WI38 (cell line): ENCODE data around the gene SLC9A8.

Experiments
- H3K4me3 ChIP-seq: 2 replicates; pipeline ENCODE4 v1.5.1; 2011; ENCODE audit warnings: low read depth, mild to moderate bottlenecking, control low read depth, low read length
- TF ChIP-seq, protein P1 (sequence below): IDR thresholded peaks from 2 replicates; pipeline ENCODE4 v1.5.1; 2012; ENCODE audit warnings: low read depth, mild to moderate bottlenecking, control low read depth, low read length

SLC9A8 gene

DNA sequence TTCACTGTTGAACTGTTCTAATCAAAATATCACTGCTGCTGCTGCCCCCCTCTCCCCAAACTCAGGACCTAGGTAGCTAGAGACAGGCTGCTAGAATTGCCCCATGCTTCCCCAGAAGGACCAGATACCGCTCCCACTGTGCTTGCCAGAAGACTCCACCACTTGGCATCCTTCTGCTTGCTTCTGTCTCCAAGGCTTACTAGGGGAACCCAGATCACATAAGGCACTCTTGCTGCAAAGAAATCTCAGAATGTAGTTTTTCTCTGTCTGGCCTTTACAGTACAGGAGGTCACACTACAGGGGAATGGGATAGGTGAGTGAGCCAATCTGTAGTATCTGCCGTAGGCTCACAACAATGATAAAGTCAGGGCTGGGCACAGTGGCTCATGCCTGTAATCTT is 21.5 kb upstream of the SLC9A8 start:
- TF ChIP-seq, protein P1, sequence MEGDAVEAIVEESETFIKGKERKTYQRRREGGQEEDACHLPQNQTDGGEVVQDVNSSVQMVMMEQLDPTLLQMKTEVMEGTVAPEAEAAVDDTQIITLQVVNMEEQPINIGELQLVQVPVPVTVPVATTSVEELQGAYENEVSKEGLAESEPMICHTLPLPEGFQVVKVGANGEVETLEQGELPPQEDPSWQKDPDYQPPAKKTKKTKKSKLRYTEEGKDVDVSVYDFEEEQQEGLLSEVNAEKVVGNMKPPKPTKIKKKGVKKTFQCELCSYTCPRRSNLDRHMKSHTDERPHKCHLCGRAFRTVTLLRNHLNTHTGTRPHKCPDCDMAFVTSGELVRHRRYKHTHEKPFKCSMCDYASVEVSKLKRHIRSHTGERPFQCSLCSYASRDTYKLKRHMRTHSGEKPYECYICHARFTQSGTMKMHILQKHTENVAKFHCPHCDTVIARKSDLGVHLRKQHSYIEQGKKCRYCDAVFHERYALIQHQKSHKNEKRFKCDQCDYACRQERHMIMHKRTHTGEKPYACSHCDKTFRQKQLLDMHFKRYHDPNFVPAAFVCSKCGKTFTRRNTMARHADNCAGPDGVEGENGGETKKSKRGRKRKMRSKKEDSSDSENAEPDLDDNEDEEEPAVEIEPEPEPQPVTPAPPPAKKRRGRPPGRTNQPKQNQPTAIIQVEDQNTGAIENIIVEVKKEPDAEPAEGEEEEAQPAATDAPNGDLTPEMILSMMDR: no peak
- H3K4me3 ChIP-seq: no peak overlapping the region

DNA sequence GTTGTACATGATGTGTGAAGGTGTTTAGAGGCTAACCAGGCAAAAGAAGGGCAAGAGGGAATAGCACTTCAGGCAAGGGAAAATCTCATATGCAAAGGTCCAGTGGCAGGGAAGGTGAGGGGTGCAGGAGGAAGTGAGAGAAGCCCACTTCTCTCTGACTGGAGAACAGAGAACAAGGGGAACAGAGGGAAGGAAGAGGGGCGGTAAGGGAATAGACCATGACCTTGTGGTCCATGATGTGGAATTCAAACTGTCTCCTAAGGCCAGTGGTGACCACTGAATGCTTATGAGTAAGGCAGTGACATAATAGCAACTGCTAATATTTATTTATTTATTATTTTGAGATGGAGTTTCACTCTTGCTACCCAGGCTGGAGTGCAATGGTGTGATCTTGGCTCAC is 20.6 kb upstream of the SLC9A8 start:
- TF ChIP-seq, protein P1: no peak

DNA sequence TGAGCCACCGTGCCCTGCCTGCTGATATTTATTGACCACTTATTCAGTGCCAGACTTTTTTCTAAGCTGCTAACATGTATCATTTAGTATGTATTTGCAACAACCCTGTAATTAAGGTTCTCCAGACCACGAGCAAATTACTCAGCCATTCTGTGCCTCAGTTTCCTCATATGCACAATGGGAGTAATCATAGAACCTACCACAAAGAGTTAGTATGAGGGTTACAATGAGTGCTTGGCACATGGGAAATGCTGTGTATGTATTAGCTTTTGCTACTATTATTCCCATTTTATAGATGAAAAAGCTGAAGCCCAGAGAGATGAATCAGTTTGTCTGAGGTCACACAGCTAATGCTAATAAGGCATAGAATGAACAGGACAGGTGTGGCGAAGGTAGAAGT is 20.0 kb upstream of the SLC9A8 start:
- TF ChIP-seq, protein P1: no peak
- H3K4me3 ChIP-seq: no peak overlapping the region

More for the DNA sequence above, 20.6 kb upstream of the SLC9A8 start:
- H3K4me3 ChIP-seq: no peak overlapping the region

DNA sequence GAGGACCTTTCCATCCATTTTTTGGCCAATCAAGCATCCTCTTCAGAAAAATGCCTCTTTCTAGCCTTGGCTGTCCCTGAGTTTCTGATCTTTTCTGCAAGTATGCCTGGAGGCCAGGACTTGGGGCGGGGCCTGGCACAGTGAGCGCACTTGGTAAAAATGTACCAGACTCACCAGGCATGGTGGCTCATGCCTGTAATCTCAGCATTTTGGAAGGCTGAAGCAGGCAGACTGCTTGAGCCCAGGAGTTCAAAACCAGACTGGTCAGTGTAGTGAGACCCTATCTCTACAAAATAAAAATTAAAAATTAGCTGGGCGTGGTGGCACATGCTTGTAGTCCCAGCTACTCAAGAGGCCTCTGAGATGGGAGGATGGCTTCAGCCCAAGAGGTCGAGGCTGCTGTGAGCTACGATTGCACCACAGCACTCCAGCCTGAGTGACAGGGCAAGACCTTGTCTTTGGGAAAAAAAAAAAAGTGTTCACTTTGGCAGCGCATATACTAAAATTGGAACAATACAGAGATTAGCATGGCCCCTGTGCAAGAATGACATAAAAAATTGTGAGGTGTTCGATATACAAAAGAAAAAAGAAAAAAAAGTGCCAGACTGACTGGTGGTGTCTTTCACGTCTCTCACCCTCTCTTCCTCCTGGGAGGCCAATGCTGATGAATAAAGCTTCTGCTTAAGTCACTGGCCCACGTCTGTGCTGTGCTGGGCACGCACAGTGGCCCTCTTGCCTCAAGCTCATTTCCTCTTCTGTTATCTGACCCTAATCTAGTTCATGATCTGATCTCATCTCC is 18.1 kb upstream of the SLC9A8 start:
- H3K4me3 ChIP-seq: no peak overlapping the region
- TF ChIP-seq, protein P1: no peak

DNA sequence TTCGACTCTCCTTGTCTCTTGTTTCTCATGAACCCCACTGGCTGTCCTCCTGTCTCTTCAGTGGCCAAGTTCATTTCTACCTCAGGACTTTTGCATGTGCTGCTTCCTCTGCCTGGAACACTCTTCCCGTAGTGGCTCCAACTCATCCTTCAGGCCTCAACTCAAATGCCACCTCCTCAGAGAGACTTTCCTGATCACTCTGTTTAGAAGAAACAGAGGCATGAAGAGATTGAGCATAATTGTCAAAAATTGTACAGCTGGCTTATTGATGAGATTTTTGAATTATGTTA is 17.5 kb upstream of the SLC9A8 start:
- TF ChIP-seq, protein P1: no peak
- no peak overlapping the region for H3K4me3 ChIP-seq

DNA sequence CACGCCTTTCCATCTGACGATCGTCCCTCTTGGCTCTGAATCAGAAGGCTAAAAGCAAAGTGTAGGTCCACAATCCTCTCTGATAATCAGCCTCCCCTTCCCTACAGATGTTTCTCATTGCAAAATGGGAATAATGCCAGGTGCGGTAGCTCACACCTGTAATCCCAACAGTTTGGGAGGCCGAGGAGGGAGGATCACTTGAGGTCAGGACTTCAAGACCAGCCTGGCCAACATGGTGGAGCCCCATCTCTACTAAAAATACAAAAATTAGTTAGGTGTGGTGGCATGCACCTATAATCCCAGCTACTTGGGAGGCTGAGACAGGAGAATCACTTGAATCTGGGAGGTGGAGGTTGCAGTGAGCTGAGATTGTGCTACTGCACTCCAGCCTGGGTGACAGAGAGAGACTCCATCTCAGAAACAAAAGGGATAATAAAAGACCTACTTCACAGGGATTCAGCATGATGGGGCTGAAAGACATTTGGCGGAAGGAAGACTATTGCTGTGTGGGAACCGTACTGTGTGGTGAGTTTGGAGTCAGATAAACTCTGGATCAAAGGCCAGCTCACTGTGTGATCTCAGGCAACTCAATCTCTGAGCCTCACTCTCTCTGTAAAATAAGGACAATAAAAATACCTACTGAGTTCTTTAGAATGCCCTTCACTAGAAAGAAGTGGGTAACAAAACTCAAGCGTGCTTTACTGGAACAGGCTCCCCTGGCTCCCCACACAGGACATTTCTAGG is 15.9 kb upstream of the SLC9A8 start:
- no peak overlapping the region for H3K4me3 ChIP-seq
- TF ChIP-seq, protein P1: no peak

DNA sequence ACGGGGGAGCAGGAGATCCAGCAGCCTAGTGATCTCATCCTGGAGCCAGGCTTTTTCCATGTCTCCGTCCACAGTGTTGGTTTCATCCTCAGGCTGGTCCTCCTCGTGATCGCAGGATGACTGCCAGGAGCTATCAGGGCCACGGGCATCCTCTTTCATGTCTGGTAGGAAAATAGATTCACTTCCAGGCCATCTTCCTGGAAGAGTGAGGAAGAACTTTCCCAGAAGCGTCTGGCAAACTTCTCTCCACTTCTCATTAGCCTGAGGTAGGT is 15.3 kb upstream of the SLC9A8 start:
- TF ChIP-seq, protein P1: no peak
- H3K4me3 ChIP-seq: no peak overlapping the region
